Activated effector memory CD4-positive, alpha-beta T cell treated with Interleukin-2 at 50 U/mL for 16 hours (primary cell): ENCODE data around the gene CHTOP.
"Not testable (repeated sequence)": the region's sequence is repeated elsewhere in the genome, so short reads cannot be mapped to it uniquely, and the experiment has no call there.

Source experiments
- DNase-seq: peaks from one replicate; pipeline ENCODE4 v3.0.0-alpha.2; 2020

Gene CHTOP

DNA sequence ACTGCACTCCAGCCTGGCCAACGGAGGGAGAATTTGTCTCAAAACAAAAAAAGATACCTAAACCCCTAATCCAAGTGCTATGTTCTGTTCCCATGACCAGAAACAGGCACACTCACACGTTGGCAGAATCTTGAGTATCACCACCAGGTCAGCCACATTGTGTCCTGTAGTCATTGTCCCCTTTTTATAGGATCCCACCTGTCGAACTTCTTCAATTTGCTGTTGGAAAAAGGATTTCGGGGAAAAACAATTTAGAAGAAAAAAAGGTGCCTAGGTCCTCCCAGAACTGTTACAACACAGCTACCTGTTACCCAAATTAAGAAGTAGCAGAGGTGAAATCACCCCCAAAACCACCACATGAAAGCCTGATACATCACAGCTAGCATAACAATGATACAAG, 33.6 kb downstream of the CHTOP start:
- no peak for DNase-seq

DNA sequence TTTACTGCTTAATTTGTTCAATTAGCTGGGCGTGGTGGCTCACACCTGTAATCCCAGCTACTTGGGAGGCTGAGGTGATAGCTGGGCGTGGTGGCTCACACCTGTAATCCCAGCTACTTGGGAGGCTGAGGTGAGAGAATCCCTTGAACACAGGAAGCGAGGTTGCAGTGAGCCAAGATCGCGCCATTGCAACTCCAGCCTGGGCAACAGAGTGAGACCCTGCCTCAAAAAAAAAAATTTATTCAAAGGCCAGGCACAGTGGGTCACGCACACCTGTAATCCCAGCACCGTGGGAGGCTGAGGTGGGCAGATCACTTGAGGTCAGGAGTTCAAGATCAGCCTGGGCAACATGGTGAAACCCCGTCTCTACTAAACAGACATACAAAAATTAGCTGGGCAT, 34.8 kb downstream of the CHTOP start:
- DNase-seq, result not testable (repeated sequence)

DNA sequence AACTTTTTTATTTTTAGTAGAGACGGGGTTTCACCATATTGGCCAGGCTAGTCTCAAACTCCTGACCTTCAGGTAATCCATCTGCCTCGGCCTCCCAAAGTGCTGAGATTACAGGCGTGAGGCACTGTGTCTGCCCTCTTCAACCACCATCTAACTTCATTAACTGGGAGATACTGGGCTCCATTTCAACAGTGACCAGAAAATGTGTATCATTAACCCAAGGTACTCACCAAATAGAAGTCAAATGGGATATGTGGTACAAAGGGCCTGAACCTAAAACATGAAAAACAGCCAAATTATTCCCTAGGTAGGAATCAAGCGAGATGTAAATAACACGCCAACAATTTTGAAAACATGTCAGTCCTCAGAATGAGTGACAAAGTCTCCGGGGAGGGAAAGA, 35.7 kb downstream of the CHTOP start:
- DNase-seq, result no peak

DNA sequence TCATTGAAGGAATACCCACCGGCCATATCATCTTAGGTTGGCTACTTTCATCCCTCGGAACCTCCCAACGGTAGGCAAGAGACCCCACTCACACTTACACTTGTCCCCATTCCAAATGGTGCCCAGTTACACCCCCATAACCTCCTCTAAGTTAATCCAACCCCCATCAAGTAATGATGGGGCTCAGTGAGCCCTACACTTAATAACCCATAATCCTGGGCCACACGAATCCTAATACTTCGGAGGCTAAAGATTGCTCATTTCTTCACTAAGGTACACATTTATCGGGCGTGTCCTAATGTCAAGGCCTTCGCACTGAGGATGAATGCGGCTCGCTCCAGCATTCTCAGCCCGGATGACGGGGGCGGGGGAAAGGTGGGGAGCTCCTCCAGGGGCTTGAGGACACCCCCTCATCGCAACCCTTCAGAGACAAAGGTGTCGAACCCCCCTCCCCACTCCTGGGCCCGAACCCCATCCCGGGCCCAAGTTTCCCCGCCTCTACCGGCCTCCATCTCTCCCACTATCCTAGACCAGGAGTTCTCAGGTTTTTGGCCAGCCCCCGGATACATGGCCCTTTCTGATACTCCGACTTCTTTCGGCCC, 36.5 kb downstream of the CHTOP start:
- DNase-seq, result no peak

DNA sequence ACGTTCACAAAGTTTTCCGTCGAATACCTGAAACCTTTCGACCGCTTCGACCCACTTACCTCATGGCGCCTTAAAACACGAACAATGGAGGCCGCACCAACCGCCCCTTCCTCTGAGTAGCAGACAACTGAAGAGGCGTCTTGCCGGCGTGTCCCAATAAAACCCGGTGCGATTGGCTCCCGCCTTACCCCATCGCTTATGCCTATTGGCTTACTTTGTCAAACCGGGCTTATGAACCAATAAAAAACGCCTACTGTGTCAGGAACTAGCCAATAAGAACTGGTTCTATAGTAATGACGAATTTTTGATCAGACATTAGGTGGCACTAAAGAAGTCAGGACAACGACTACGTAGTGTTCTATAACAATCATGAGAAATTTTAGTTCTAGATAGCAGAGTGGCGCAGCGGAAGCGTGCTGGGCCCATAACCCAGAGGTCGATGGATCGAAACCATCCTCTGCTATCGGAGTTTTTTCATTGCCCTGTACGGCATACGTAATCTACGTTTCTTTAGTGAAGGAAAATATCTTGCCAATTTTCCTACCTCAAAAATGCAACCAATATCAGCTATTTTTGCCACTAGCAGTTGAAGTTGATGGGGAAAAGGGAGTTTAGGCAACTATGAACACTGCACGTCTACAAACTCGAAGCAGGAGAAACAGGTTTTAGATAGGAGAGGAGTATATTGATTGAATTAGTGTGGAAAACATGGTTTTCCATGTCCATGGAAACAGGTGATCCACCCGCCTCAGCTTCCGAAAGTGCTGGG, 37.2 kb downstream of the CHTOP start, which contains the start of gene ILF2:
TSS of gene ILF2 (minus strand) at position 135 of the 769 bp plus-strand sequence. CDS start at position 64, 71 bp downstream.
- peak; percentile 94 for DNase-seq

DNA sequence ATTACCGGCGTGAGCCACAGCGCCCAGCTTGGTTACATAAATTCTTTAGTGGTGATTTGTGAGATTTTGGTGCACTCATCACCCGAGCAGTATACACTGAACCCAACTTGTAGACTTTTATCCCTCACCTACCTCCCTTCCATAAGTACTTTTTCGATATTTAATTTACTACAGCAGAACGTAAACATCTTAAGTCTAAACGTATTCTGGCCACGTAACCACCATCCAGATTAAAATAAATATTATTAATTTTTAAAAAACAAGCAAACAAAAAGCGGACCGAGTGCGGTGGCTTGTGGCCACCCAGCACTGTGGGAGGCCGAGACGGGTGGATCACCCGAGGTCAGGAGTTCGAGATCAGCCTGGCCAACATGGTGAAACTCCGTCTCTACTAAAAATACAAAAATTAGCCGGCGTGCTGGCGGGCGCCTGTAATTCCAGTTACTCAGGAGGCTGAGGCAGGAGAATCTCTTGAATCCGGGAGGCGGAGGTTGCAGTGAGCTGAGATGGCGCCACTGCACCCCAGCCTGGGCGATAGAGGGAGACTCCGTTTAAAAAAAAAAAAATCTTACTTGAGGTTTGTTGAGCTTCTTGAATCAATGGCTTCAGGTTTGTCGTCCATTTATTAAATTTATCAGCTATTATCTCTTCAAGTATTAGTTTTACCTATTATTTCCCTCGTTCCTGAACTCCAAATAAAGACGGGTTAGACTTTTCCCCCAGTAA, 37.9 kb downstream of the CHTOP start:
- DNase-seq, result peak; percentile 26

DNA sequence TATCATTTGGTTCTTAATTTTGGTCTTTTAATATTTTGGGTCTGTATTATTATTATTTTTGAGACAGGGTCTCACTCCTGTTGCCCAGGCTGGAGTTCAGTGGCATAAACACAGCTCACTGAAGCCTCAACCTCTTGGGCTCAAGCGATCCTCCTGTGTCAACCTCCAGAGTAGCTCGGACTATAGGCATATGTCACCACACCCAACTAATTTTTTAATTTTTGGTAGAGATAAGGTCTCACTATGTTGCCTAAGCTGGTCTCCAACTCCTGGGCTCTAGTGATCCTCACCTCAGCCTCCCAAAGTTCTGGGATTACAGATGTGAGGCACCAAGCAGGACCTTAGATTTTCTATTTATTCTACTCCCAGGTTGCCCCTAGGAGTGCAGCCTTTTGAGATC, 39.6 kb downstream of the CHTOP start:
- DNase-seq, result no peak

DNA sequence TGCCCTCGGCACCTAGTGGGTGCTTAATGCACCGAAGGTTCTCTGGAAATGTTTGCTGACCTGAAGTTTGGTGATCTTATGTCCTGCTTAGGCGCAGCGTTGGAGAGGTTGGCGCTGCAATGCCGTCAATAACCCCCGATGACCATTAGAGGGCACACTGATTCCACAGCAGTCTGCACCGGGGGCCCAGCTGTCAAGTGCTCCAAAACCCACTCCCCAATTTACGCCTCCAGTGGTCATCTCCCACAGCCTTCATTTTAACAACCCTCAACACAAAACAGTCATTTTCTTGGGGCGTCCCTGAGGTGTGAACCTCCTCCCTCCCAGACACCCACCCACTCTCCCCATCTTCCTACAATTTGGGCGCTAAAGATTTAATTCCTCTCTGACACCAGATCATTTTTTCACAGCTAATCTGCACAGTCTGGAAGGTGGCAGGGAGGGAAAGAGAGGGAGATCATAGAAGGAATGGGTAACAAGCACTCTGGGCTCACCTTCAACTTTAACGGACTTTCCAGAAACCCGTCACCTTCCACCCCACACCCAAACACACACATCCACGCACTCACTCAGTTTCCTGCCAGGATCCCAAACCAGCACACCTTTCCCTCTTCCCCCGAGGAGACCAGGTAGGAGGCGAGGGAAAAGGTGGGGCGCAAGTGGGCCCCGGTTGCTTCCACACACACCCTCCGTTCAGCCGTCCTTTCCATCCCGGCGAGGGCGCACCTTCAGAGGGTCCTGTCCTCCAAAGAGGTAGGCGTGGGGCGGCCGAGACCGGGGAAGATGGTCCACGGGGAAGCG, 44.1 kb downstream of the CHTOP start:
- DNase-seq, result peak; percentile 32

DNA sequence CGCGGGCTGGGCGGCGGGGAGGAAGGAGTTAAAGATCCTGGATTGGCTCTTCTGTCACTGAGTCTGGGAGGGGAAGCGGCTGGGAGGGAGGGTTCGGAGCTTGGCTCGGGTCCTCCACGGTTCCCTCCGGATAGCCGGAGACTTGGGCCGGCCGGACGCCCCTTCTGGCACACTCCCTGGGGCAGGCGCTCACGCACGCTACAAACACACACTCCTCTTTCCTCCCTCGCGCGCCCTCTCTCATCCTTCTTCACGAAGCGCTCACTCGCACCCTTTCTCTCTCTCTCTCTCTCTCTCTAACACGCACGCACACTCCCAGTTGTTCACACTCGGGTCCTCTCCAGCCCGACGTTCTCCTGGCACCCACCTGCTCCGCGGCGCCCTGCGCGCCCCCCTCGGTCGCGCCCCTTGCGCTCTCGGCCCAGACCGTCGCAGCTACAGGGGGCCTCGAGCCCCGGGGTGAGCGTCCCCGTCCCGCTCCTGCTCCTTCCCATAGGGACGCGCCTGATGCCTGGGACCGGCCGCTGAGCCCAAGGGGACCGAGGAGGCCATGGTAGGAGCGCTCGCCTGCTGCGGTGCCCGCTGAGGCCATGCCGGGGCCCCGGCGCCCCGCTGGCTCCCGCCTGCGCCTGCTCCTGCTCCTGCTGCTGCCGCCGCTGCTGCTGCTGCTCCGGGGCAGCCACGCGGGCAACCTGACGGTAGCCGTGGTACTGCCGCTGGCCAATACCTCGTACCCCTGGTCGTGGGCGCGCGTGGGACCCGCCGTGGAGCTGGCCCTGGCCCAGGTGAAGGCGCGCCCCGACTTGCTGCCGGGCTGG, 44.9 kb downstream of the CHTOP start, which contains the start of gene NPR1:
TSS of gene NPR1 (plus strand) at position 170 of the 818 bp plus-strand sequence. CDS start at position 591, 421 bp downstream.
- DNase-seq, result no peak

DNA sequence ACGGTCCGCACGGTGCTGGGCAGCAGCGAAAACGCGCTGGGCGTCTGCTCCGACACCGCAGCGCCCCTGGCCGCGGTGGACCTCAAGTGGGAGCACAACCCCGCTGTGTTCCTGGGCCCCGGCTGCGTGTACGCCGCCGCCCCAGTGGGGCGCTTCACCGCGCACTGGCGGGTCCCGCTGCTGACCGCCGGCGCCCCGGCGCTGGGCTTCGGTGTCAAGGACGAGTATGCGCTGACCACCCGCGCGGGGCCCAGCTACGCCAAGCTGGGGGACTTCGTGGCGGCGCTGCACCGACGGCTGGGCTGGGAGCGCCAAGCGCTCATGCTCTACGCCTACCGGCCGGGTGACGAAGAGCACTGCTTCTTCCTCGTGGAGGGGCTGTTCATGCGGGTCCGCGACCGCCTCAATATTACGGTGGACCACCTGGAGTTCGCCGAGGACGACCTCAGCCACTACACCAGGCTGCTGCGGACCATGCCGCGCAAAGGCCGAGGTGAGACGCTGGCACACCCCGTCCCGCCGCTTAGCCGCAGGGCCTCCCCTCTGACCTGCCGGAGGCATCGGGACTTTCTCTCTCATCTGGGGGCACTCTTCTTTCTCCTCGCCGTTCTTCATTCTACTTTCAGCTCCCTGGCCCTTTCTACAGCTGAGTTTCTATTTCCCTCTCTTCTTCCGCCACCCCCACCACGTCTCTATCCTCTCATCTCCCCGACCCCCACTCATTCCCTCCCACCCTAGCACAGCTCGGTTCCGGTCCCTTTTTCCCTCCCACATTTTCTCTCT, 45.7 kb downstream of the CHTOP start:
- no peak for DNase-seq

DNA sequence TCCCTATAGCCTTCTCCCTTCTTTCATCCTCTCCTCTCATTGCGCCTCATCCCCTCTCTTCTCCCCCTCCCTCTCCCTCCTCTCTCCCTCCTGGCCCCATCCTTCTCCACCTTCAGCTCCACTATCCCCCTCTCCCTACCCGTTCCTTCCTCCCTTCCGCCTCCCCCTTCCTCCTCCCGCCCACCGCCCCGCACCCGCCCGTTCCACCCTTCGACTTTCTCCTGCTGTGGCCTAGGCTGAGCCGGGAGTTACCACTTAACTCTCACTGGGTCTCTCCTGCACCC, 46.2 kb downstream of the CHTOP start:
- DNase-seq, result no peak

DNA sequence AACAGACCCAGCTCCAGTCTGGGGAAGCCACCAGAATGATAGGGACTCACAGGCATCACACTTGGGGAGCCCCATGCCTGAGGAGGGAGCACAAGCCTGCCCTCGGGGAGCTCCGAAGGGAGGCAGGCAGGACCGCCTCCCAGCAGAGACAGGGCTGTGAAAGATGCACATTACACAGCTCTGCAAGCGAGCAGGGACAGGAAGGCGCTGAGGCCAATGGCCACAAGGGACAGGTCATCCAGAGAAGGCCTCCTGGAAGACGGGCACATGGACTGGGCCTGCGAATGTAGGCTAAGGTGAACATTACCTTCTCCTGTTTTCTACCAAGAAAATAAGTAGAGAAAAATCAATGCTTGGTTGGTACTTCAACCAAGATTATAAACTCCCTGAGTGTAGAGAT, 48.9 kb downstream of the CHTOP start:
- no peak for DNase-seq

DNA sequence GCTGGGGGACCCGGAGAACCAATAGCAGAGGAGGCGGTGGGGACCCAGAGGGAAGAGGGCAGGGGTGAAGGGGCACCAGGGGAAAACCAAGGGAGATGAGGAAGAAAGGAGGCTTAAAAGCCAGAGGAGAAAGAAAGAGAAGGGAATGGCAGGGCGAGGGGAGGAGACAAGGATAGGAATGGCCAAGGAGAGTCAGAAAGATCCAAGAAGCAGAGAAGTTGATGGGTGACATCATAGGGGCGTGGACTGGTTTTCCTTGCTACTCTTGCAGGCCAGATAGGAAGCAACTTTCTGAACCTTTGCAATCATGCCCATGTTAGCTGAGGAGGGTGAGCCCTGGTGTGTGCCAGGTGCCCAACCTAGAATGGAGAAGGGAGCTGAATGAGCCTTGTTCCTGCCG, 50.0 kb downstream of the CHTOP start:
- no peak for DNase-seq

DNA sequence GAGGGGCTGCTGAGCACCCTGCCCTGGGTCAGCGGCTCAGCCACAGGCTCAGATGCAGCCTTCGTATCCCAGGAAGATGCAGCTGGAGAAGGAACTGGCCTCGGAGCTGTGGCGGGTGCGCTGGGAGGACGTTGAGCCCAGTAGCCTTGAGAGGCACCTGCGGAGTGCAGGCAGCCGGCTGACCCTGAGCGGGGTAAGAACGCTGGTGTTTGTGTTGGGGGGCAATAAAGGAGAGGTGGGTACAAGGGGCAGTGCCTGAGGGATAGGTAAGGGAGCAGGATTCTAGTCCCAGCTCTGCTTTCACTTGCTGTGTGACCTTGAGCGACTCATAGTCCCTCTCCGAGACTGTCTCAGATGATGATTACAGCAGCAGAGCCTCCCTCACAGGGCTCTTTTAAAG, 51.0 kb downstream of the CHTOP start:
- DNase-seq, result no peak

DNA sequence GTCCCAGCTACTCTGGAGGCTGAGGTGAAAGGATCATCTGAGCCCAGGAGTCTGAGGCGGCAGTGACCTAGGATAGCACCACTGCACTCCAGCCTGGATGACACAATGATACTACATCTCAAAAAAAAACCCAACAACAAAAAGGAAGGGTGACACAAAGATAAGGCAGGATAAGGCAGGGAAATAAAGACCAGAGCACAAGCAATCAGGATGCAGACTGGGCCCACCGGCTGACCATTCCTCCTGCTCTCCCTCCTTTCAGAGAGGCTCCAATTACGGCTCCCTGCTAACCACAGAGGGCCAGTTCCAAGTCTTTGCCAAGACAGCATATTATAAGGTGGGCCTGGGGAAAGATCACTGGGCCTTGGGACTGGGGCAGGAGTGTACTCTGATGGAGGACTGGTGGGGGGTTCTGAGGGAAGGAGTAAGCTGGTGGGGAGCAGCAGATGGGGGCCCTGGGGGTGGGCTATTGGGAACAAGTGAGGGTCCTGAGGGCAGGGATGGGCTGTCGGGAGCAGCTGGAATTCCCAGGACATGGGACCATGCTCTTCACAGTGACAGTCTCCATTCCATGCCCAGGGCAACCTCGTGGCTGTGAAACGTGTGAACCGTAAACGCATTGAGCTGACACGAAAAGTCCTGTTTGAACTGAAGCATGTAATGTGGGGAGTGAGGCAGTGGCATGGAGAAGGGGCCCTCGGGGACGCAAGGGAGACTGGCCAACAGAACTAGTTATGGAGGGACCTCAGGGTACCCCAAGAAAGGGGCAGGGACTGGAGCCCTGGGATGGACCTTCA, 51.9 kb downstream of the CHTOP start:
- no peak for DNase-seq

DNA sequence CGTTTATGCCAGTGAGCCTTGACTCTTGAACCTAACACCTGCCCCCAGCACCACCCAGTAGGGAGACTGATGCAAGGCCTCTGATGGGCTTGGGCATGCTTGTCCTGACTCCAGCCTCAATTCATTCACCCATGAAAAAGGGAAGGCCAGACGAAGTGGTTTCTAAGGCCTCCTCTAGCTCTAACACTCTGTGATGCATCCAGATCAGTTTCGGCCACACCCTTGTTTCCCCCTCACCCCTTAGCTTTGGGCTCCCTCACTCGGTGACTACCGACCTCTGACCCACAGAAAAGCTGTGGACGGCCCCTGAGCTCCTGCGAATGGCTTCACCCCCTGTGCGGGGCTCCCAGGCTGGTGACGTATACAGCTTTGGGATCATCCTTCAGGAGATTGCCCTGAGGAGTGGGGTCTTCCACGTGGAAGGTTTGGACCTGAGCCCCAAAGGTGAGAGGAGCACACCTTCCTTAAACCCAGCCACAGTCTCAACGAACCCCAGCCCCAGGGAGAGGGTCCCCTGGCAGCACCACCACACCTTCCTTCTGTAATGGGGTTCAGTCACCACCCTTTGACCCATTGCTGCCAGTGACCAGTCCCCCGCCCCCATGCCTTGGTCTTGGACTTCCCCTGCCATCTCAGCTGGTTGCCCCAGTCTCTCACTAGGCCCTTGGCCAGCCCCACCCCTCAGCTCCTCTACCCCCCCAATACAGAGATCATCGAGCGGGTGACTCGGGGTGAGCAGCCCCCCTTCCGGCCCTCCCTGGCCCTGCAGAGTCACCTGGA, 53.7 kb downstream of the CHTOP start:
- DNase-seq, result no peak

DNA sequence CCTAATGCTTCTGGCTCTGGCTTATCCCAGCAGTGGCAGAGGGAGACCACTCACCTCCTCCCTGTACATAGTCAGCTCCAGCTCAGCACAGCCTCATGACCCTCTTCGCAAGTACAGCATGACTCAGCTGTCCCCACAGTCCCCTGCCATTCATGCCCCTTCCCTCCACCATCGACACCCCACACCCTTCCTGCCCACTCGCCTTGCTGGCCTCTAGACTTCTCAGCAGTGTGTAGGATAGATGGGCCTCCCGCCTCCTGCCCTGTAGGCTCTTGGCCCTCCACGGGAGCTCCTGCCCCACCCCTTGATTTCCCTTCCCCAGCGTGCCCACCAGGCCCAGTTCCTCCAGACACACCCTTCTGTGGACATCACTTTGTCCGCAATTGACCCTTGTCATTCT, 54.4 kb downstream of the CHTOP start:
- no peak for DNase-seq

DNA sequence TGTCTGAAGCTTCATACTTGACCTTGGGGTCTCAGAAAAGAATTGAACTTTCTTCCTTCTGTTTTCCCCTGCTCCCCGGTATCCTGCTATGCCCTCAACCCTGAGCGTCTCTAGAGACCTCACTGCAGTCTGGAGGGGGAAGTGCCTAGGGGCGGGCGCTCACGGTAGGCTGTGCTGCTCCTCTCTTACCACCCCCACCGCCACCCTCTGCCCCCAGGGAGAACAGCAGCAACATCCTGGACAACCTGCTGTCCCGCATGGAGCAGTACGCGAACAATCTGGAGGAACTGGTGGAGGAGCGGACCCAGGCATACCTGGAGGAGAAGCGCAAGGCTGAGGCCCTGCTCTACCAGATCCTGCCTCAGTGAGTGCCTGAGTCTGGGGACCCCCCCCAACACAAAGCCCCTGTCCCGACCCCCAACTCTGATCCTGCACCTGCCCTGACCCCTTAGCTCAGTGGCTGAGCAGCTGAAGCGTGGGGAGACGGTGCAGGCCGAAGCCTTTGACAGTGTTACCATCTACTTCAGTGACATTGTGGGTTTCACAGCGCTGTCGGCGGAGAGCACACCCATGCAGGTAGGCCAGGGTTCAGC, 55.0 kb downstream of the CHTOP start:
- no peak for DNase-seq

DNA sequence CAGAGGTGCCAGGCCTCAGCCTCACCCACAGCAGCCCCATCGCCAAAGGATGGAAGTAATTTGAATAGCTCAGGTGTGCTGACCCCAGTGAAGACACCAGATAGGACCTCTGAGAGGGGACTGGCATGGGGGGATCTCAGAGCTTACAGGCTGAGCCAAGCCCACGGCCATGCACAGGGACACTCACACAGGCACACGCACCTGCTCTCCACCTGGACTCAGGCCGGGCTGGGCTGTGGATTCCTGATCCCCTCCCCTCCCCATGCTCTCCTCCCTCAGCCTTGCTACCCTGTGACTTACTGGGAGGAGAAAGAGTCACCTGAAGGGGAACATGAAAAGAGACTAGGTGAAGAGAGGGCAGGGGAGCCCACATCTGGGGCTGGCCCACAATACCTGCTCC, 59.6 kb downstream of the CHTOP start:
- DNase-seq, result no peak
